NAMALWA (cell line): ENCODE measurements around the gene UBE3C.
A peak's percentile ranks its signal among the peaks of the same experiment; 100 is the strongest.

Experiments
- DNase-seq: peaks from one replicate; pipeline ENCODE4 v3.0.0-alpha.2; 2015; ENCODE audit warnings: low spot score

Gene UBE3C

DNA sequence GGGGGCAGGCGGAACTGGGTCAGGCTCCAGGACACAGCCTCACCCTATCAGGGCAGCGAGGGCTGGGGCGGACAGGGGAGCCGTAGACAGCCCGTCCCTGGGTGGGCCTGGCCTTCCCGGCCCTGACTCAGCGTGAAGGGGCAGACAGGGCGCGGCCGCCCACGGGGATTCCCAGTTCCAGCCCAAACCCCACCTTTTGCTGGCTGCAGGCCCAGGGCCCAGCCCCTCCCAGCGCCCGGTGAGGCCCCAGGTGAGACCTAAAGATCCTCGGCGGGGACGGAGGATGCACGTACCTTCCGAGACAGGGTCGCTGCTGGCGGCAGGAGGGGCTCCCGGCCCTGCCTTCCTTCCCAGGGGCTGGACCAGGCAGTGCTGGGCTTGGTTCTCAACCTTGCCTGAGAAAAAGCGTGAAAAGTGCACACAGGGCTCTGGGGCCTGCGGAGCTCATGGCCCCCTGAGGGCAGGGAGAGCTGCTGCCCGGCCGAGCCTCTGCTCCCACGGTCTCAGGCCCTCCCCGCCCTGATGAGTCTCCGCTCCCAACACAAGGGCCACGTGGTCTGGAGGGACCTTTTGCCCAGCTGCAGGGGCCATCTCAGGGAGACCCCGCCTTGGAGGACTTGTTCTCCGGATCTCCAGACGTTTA, 154.2 kb downstream of the UBE3C start:
- DNase-seq = no peak

- no peak for DNase-seq
Observed at GRCh38 chr7:157293413-157293788, 154.7 kb downstream of the UBE3C start.

DNA sequence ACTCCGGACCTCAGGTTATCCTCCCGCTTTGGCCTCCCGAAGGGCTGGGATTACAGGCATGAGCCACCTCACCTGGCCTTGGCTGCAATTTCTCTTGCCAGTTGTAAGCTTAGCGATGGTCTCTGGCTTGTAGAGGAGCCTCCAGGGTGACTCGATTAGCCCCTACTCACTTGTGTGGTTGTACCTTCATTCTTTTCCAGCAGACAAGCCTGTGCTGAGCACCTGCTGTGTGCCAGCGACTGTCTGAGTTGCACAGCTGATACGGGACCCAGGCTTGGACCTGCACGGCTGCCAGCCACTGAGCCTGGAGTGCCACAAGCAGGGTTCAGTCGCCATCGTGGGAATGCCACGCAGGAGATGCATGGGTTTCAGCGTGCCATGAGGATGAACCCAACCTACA, 156.0 kb downstream of the UBE3C start:
- DNase-seq = no peak

- DNase-seq = no peak
Observed at GRCh38 chr7:157295338-157295737, 156.6 kb downstream of the UBE3C start.

GRCh38 chr7:157297185-157297584, 158.5 kb downstream of the UBE3C start:
- no peak for DNase-seq

DNA sequence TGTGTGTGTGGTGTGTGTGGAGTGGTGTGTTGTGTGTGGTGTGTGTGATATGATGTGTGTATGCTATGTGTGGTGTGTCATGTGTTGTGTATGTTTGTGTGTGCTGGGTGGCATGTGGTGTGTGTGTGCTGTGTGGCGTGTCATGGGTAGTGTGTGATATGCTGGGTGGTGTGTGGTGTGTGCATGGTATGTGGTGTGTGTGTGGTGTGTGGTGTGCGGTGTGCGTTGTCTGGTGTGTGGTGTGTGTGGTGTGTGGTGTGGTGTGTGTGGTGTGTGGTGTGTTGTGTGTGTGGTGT, 160.5 kb downstream of the UBE3C start:
- no peak for DNase-seq

DNA sequence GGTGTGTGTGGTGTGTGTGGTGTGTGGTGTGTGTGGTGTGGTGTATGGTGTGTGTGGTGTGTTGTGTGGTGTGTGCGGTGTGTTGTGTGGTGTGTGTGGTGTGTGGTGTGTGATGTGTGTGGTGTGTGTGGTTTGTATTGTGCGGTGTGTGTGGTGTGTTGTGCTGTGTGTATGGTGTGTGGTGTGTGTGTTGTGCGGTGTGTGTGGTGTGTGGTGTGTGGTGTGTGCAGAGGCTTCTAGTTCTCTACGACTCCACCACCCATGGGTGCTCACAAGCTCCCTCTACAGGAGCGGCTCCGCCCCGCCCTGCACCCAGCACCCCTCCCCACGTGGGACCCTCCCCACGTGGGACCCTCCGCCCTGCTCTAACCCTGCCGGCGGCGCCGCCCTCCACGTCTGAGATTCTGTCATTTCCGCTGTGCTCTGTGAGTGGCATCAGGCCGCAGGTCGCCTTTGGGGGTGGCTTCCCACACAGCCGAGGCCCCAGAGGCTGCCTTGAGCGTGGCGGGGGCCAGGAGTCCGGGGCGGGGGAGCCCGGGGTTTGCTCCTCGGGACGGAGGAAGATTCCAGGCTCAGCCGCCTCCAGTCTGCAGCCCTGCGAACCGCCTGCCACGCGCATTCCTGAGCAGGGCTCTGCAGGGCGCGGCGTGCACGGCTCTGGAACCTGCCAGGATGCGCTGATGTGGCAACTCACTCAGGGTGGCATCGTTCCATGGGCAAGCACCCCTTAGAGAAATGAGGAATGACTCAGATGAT, 161.1 kb downstream of the UBE3C start:
- peak; percentile 51 for DNase-seq

- no peak for DNase-seq
Observed at GRCh38 chr7:157300369-157300825, 161.7 kb downstream of the UBE3C start.

DNA sequence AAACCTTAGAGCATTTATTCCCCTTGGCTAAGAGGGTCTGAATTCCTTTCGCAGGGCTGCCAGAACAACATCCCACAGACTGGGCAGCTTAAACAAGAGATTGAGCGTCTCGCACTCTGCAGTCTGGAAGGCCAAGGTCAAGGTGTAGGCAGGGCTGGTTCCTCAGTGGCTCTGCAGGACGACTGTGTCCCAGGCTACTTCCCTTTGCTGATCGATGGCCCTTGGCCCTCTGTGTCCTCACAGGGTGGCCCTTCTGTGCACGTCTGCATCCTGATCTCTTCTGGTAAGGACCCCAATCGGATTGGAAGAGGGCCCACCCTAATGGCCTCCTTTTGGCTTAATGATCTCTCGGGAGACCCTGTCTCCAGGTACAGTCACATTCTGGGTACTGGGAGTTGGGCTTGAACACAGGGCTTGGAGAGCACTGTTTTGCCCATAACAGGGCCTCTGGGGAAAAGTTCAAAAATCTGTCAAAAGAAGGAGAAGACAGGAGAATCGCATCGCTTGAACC, 162.9 kb downstream of the UBE3C start:
- no peak for DNase-seq

- no peak for DNase-seq
Observed at GRCh38 chr7:157306846-157307838, 168.4 kb downstream of the UBE3C start.

- no peak for DNase-seq
Observed at GRCh38 chr7:157309988-157310668, 171.4 kb downstream of the UBE3C start.

- no peak for DNase-seq
Observed at GRCh38 chr7:157310676-157311185, 172.0 kb downstream of the UBE3C start.

GRCh38 chr7:157312941-157313340, 174.2 kb downstream of the UBE3C start:
- no peak for DNase-seq

GRCh38 chr7:157313645-157314044, 174.9 kb downstream of the UBE3C start:
- no peak for DNase-seq

DNA sequence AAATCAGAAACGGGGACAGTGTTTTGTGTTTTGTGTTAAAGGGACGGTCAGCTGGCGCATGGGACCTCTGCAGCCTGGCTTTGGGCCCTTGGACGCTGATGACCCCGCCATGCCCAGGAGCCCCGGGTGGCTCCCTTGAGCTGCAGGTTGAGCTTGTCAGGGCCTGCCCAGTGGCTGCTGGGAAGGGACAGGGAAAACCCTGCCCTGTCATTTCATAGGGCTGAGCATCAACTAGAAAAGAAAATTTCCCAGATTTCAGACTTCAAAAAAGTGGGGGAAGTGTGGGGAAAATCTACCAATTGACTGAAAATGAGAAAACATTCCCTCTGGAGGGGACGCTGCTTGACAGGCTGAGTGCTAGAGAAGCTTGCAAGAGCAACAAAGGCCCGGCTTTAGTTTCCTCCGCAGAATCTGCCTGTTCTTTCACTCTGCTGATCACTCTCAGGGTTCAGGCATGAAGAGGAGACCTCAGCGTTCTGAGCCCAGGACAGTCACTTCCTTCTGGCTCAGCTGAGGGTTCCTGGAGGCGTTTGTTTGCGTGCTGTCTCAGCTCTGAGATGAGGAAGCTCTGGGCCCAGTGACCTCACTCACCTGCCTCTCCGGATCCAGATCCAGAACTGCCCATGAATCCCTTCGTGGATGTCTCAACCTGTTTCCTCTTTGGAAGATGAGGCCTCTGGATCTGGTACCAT, 179.4 kb downstream of the UBE3C start:
- DNase-seq = no peak
